Stimulated activated CD4-positive, alpha-beta T cell treated with anti-CD3 and anti-CD28 coated beads, Interleukin-4, amount 100 ng/mL, for 48 hours (primary cell): ENCODE measurements around the gene CTNND2.

Experiments
- DNase-seq, 2 donors: peaks; one replicate each; pipeline ENCODE4 v3.0.0-alpha.2; 2020; ENCODE audit warnings: low read depth in 2 of 2

Gene CTNND2

GRCh38 chr5:11520241-11520930 is 383.9 kb downstream of the CTNND2 start:
- no peak for DNase-seq

GRCh38 chr5:11519236-11519635 is 385.0 kb downstream of the CTNND2 start:
- no peak for DNase-seq

GRCh38 chr5:11518676-11519075 is 385.6 kb downstream of the CTNND2 start:
- DNase-seq, result no peak

GRCh38 chr5:11514705-11515432 is 389.4 kb downstream of the CTNND2 start:
- no peak for DNase-seq

GRCh38 chr5:11511878-11512277 is 392.4 kb downstream of the CTNND2 start:
- no peak for DNase-seq

GRCh38 chr5:11510889-11511288 is 393.4 kb downstream of the CTNND2 start:
- no peak for DNase-seq

GRCh38 chr5:11509793-11510192 is 394.5 kb downstream of the CTNND2 start:
- DNase-seq, result no peak

GRCh38 chr5:11507156-11507910 is 396.9 kb downstream of the CTNND2 start:
- no peak for DNase-seq

GRCh38 chr5:11504886-11505193 is 399.4 kb downstream of the CTNND2 start:
- no peak for DNase-seq

- no peak for DNase-seq
These were observed 400.0 kb downstream of the CTNND2 start for GRCh38 chr5:11504065-11504885.

GRCh38 chr5:11502783-11503182 is 401.5 kb downstream of the CTNND2 start:
- DNase-seq, result no peak

- no peak for DNase-seq
These were observed 406.6 kb downstream of the CTNND2 start for GRCh38 chr5:11497651-11498050.

GRCh38 chr5:11496137-11496719 is 408.0 kb downstream of the CTNND2 start:
- DNase-seq, result no peak

GRCh38 chr5:11494340-11494739 is 409.9 kb downstream of the CTNND2 start:
- DNase-seq, result no peak

- DNase-seq, result no peak
These were observed 412.7 kb downstream of the CTNND2 start for GRCh38 chr5:11491404-11492075.

GRCh38 chr5:11483630-11484029 is 420.6 kb downstream of the CTNND2 start:
- no peak for DNase-seq

GRCh38 chr5:11482011-11482410 is 422.2 kb downstream of the CTNND2 start:
- no peak for DNase-seq

- DNase-seq, result no peak
These were observed 426.5 kb downstream of the CTNND2 start for GRCh38 chr5:11477786-11478185.

GRCh38 chr5:11476866-11477265 is 427.4 kb downstream of the CTNND2 start:
- no peak for DNase-seq

- DNase-seq, result no peak
These were observed 435.8 kb downstream of the CTNND2 start for GRCh38 chr5:11468334-11469039.
